Transverse colon (tissue), 4 donors: ENCODE results near the gene CD52. TPM values are rescaled to one million over a fixed set of nuclear protein-coding genes. Genes with fewer than 3 reads are reported as not detected.

Source experiments
- DNase-seq: peaks from one replicate; pipeline ENCODE4 v3.0.0-alpha.2; 2019
- H3K27ac ChIP-seq, 4 donors: fragments of 200-600 bp; sonication (generic); 2 replicates each; pipeline ENCODE4 v1.5.1; 2016 to 2018; ENCODE audit warnings: inconsistent platforms in 4 of 4
- H3K27me3 ChIP-seq: fragments of 200-600 bp; sonication (generic); 2 replicates; pipeline ENCODE4 v1.5.1; 2017; ENCODE audit warnings: inconsistent platforms
- H3K36me3 ChIP-seq, 4 donors: fragments of 200-600 bp; sonication (generic); 2 replicates each; pipeline ENCODE4 v1.5.1; 2017 to 2019; ENCODE audit warnings: inconsistent platforms in 4 of 4
- H3K4me1 ChIP-seq, 4 donors: fragments of 200-600 bp; sonication (generic); 2 replicates each; pipeline ENCODE4 v1.5.1; 2017 to 2020; ENCODE audit warnings: inconsistent platforms in 4 of 4
- H3K4me3 ChIP-seq, 4 donors: fragments of 200-600 bp; sonication (generic); 1 replicate in 1 of 4; 2 replicates in 3 of 4; pipeline versions ENCODE4 v1.5.1 to v1.6.1; 2017 to 2019; ENCODE audit warnings: inconsistent platforms in 4 of 4
- H3K9me3 ChIP-seq, 2 donors: fragments of 200-600 bp; sonication (generic); 2 replicates each; pipeline ENCODE4 v1.5.1; 2017 to 2019; ENCODE audit warnings: inconsistent platforms in 2 of 2
- CTCF ChIP-seq, 5 experiments: fragments of 200-600 bp in 3 of 5; fragments of 450-650 bp in 2 of 5; sonication (generic) in 3 of 5; IDR thresholded peaks; 1 replicate in 2 of 5; 2 replicates in 3 of 5; pipeline ENCODE4 v1.5.1; 2016 to 2017; ENCODE audit warnings: antibody characterized with exemption in 5 of 5, inconsistent platforms in 3 of 5, mild to moderate bottlenecking in 2 of 5, moderate library complexity in 1 of 5
- EP300 ChIP-seq: sonication (generic); formaldehyde crosslinking; IDR thresholded peaks from one replicate; pipeline ENCODE4 v1.6.1; 2017; ENCODE audit warnings: antibody characterized with exemption, low read depth
- POLR2A ChIP-seq: fragments of 450-650 bp; IDR thresholded peaks from one replicate; pipeline ENCODE4 v1.6.1; 2016; ENCODE audit warnings: antibody characterized with exemption, mild to moderate bottlenecking, moderate library complexity
- POLR2AphosphoS5 ChIP-seq, 3 donors: sonication (generic); formaldehyde crosslinking; IDR thresholded peaks; one replicate each; pipeline ENCODE4 v1.6.1; 2016; ENCODE audit warnings: antibody characterized with exemption in 3 of 3
- WGBS, 2 donors: methylation state at CpG; one replicate each; pipeline ENCODE4 v1.1.5; 2018; ENCODE audit warnings: low coverage in 1 of 2; 5-methylcytosine and 5-hydroxymethylcytosine counted together
- in situ Hi-C, 4 donors: fragments of 200-750 bp; cut with MboI; loops; one replicate each; pipeline versions ENCODE4 v1.15.0 to v1.15.1; 2017; ENCODE audit warnings: low sequenced_read_pairs in 3 of 4, low pct_ligation_motif_present in 1 of 4, low pct_unique_long_range_greater_than_20kb in 1 of 4
- intact Hi-C: fragments of 100-400 bp; cut with DNase I; formaldehyde crosslinking; loops from one replicate; pipeline ENCODE4 v1.15.1; 2023; ENCODE audit warnings: low total_unique reads
- total RNA-seq, 4 donors: library from RNA; depleted of rRNA; stranded (reverse); fragments of >200 nt; gene quantifications; one replicate each; pipeline ENCODE4 v1.1.0, GENCODE V29; 2016

The CD52 gene
- total RNA-seq, 4 donors from 2014 or later = 5.3 to 56.1 (median 21.1) TPM; not detected in 1

- in situ Hi-C loops = loop anchor here in 3 of 4 donors (5.0 to 10.0 kb wide), 2 partner anchors 45 to 47 kb away; no protein-coding TSS in a partner anchor
Measured at GRCh38 chr1:26277719-26278118, 40.0 kb upstream of the CD52 start.

GRCh38 chr1:26278303-26278702, 39.5 kb upstream of the CD52 start:
- intact Hi-C loops = loop anchor here (2.0 kb wide), 1 partner anchor 42 kb away; no protein-coding TSS in a partner anchor

More at GRCh38 chr1:26277719-26278118, 40.0 kb upstream of the CD52 start:
- 65% methylated on average over 1 of the region's 1 CpG; no CpG with 5 or more reads in 1 of the 2 donors for WGBS, 2 donors
- no peak overlapping the region for H3K4me3 ChIP-seq
- H3K27me3 ChIP-seq = no peaks in the 10 kb centered on the region
- TF ChIP-seq POLR2A (no peak), POLR2AphosphoS5 (IDR thresholded peaks at IDR 0.05) (no peak), CTCF (IDR thresholded peaks at IDR 0.05) (no peak), EP300 (no peak)
- H3K4me1 ChIP-seq = peaks cover 40 to 70% (median 56%) of the 10 kb centered on the region in 4 donors
- peak overlapping the region; percentile 93 to 98 (median 96) for H3K27ac ChIP-seq
- no peaks in the 10 kb centered on the region for H3K36me3 ChIP-seq
- DNase-seq = no peak
- intact Hi-C loops = loop anchor here (2.0 kb wide), 1 partner anchor 43 kb away; no protein-coding TSS in a partner anchor
- no peaks in the 10 kb centered on the region for H3K9me3 ChIP-seq

GRCh38 chr1:26278724-26279455, 38.9 kb upstream of the CD52 start:
- TF ChIP-seq CTCF (IDR thresholded peaks at IDR 0.05) (no peak), EP300 (peak; percentile 30), POLR2A (peak; percentile 40), POLR2AphosphoS5 (IDR thresholded peaks at IDR 0.05) (peak in 2 of 3 donors; percentile 37 to 39)

More at GRCh38 chr1:26278303-26278702, 39.5 kb upstream of the CD52 start:
- Histone ChIP-seq H3K27ac (peak overlapping the region; percentile 93 to 98 (median 96)), H3K36me3 (no peaks in the 10 kb centered on the region), H3K27me3 (no peaks in the 10 kb centered on the region), H3K4me3 (no peak overlapping the region), H3K9me3 (no peaks in the 10 kb centered on the region), H3K4me1 (peaks cover 40 to 70% (median 56%) of the 10 kb centered on the region in 4 donors)
- in situ Hi-C loops = loop anchor here in 3 of 4 donors (5.0 to 10.0 kb wide), 2 partner anchors 44 to 46 kb away; no protein-coding TSS in a partner anchor
- TF ChIP-seq POLR2AphosphoS5 (IDR thresholded peaks at IDR 0.05) (peak; percentile 3 to 38 (median 16)), CTCF (IDR thresholded peaks at IDR 0.05) (no peak), POLR2A (peak; percentile 31)
- 28 to 32% methylated on average over 4 of the region's 4 CpGs for WGBS, 2 donors
- DNase-seq = peak; percentile 90

More at GRCh38 chr1:26278724-26279455, 38.9 kb upstream of the CD52 start:
- peak; percentile 62 for DNase-seq
- peak overlapping the region; percentile 93 to 98 (median 96) for H3K27ac ChIP-seq
- H3K4me3 ChIP-seq = peak overlapping the region in 3 of 4 donors; percentile 71 to 85 (median 76)
- 26 to 50% methylated on average over 1 to 9 of the region's 9 CpGs for WGBS, 2 donors
- H3K36me3 ChIP-seq = no peaks in the 10 kb centered on the region
- H3K4me1 ChIP-seq = peaks cover 40 to 70% (median 56%) of the 10 kb centered on the region in 4 donors
- in situ Hi-C loops (loop anchor here in 3 of 4 donors (5.0 to 10.0 kb wide), 2 partner anchors 43 to 46 kb away; no protein-coding TSS in a partner anchor), intact Hi-C loops (loop anchor here (2.0 kb wide), 1 partner anchor 42 kb away; no protein-coding TSS in a partner anchor)
- H3K27me3 ChIP-seq = no peaks in the 10 kb centered on the region
- H3K9me3 ChIP-seq = no peaks in the 10 kb centered on the region
